GM12878 (cell line): Measurements from ENCODE around the gene CHST2. TPM values are rescaled to one million over a fixed set of nuclear protein-coding genes. Genes with fewer than 3 reads are reported as not detected.

Experiments used
- ATAC-seq: fragments of 200-7000 bp; cut with Tn5 transposase; 3 replicates; pipeline ENCODE4 v1.9.1; 2020; ENCODE audit warnings: mild to moderate bottlenecking, moderate library complexity
- BruUV-seq: library from RNA; stranded (reverse); fragments of 400-500 nt; replicated peaks from 2 replicates; lab custom pipeline; 2021; lab: Mats Ljungman, UMichigan
- CTCF ChIA-PET: fragments of 300-600 bp; sonication (Branson Sonifier 250); formaldehyde crosslinking; extraction: SDS; loops from one replicate; lab custom pipeline; 2021; ENCODE audit warnings: inconsistent platforms; lab: Yijun Ruan, JAX
- POLR2A ChIA-PET: fragments of 350-600 bp; formaldehyde crosslinking; extraction: SDS; loops from one replicate; lab custom pipeline; 2021; ENCODE audit warnings: inconsistent platforms; lab: Charles Lee
- RAD21 ChIA-PET: fragments of 300-600 bp; sonication (Branson Sonifier 250); formaldehyde crosslinking; loops from one replicate; lab custom pipeline; 2023; ENCODE audit warnings: antibody characterized with exemption; ENCODE audit not compliant: unreplicated experiment; lab: Charles Lee
- SMC1A ChIA-PET: fragments of 300-600 bp; sonication (Branson Sonifier 250); formaldehyde crosslinking; loops from one replicate; lab custom pipeline; 2023; ENCODE audit not compliant: unreplicated experiment, uncharacterized antibody; lab: Charles Lee
- DNase-seq: peaks from one replicate; pipeline ENCODE4 v3.0.0-alpha.2; 2011; ENCODE audit warnings: low read depth, low spot score
- FAIRE-seq: peaks from 3 replicates; lab custom pipeline; 2011; peaks lifted over from hg19 to GRCh38; lab: Jason Lieb, UNC
- H2AFZ ChIP-seq: 2 replicates; pipeline ENCODE4 v1.6.0; 2011; ENCODE audit warnings: low read depth, low read length, control low read depth; ENCODE audit not compliant: control insufficient read depth
- H3K27ac ChIP-seq: 2 replicates; pipeline ENCODE4 v1.5.1; 2011; ENCODE audit warnings: control low read depth; ENCODE audit not compliant: control insufficient read depth, insufficient read depth
- H3K27me3 ChIP-seq, 2 experiments: replicated peaks in 1 of 2; 2 replicates each; pipeline versions ENCODE4 v1.6.0 to v1.6.1; 2011; ENCODE audit warnings: low read length in 1 of 2; ENCODE audit not compliant: control insufficient read depth in 2 of 2, insufficient read depth in 2 of 2
- H3K36me3 ChIP-seq, 2 experiments: 2 replicates each; pipeline ENCODE4 v1.5.1; 2011; ENCODE audit warnings: low read length in 1 of 2; ENCODE audit not compliant: control insufficient read depth in 2 of 2, insufficient read depth in 2 of 2
- H3K4me1 ChIP-seq: 2 replicates; pipeline ENCODE4 v1.6.1; 2011; ENCODE audit warnings: mild to moderate bottlenecking, low read length, moderate library complexity, mixed read lengths; ENCODE audit not compliant: control insufficient read depth, insufficient read depth
- H3K4me2 ChIP-seq: 2 replicates; pipeline ENCODE4 v1.6.0; 2011; ENCODE audit warnings: control low read depth; ENCODE audit not compliant: control insufficient read depth, insufficient read depth
- H3K4me3 ChIP-seq: fragments of 200-600 bp; sonication (generic); 2 replicates; pipeline ENCODE4 v1.5.1; 2016
- H3K79me2 ChIP-seq: 2 replicates; pipeline ENCODE4 v1.6.0; 2011; ENCODE audit warnings: low read length; ENCODE audit not compliant: control insufficient read depth, insufficient read depth
- H3K9ac ChIP-seq: 2 replicates; pipeline ENCODE4 v1.8.0; 2011; ENCODE audit warnings: low read length, control low read depth, mixed read lengths; ENCODE audit not compliant: control insufficient read depth, insufficient read depth
- H3K9me3 ChIP-seq: replicated peaks from 3 replicates; pipeline ENCODE4 v1.5.1; 2011; ENCODE audit warnings: mild to moderate bottlenecking, low read length; ENCODE audit not compliant: control insufficient read depth, insufficient read depth
- H4K20me1 ChIP-seq: 2 replicates; pipeline ENCODE4 v1.6.0; 2011; ENCODE audit not compliant: control insufficient read depth, insufficient read depth
- CBX3 ChIP-seq: fragments of 200-600 bp; sonication (generic); IDR thresholded peaks from 2 replicates; pipeline ENCODE4 v1.6.1; 2016; ENCODE audit warnings: low read depth, borderline replicate concordance
- CREB1 ChIP-seq: IDR thresholded peaks from 2 replicates; pipeline ENCODE4 v1.6.1; 2012; ENCODE audit warnings: low read depth, mild to moderate bottlenecking, inconsistent platforms
- EGR1 ChIP-seq, 2 experiments: IDR thresholded peaks; 1 replicate in 1 of 2; 2 replicates in 1 of 2; pipeline ENCODE4 v1.6.1; 2011 to 2012; ENCODE audit warnings: low read depth in 2 of 2, low read length in 2 of 2, borderline replicate concordance in 1 of 2, mild to moderate bottlenecking in 1 of 2, moderate library complexity in 1 of 2
- IKZF1 ChIP-seq: fragments of 450-650 bp; conservative IDR thresholded peaks from 2 replicates; pipeline ENCODE4 v1.6.1; 2017; ENCODE audit warnings: antibody characterized with exemption, mild to moderate bottlenecking
- NFXL1 ChIP-seq: fragments of 450-650 bp; IDR thresholded peaks from 2 replicates; pipeline ENCODE4 v1.6.1; 2017; ENCODE audit warnings: antibody characterized with exemption, mild to moderate bottlenecking, borderline replicate concordance
- NFYB ChIP-seq: IDR thresholded peaks from 2 replicates; pipeline ENCODE4 v1.6.1; 2011; ENCODE audit warnings: low read depth, mild to moderate bottlenecking, low read length, improper control_type of control experiment, moderate library complexity; ENCODE audit not compliant: insufficient read depth
- SIX5 ChIP-seq: IDR thresholded peaks from 2 replicates; pipeline ENCODE4 v1.6.1; 2011; ENCODE audit warnings: mild to moderate bottlenecking, low read depth, low read length, moderate library complexity; ENCODE audit not compliant: severe bottlenecking
- SUPT20H ChIP-seq: IDR thresholded peaks from 2 replicates; pipeline ENCODE4 v1.6.1; 2011; ENCODE audit warnings: low read depth, mild to moderate bottlenecking, low read length, moderate library complexity, borderline replicate concordance; ENCODE audit not compliant: control insufficient read depth
- USF2 ChIP-seq: IDR thresholded peaks from 2 replicates; pipeline ENCODE4 v1.6.1; 2011; ENCODE audit warnings: low read depth, low read length, improper control_type of control experiment, borderline replicate concordance
- WRNIP1 ChIP-seq: IDR thresholded peaks from 2 replicates; pipeline ENCODE4 v1.6.1; 2011; ENCODE audit warnings: low read depth, low read length, improper control_type of control experiment, borderline replicate concordance
- ZBTB33 ChIP-seq: fragments of 450-650 bp; IDR thresholded peaks from 2 replicates; pipeline ENCODE4 v1.6.1; 2017; ENCODE audit warnings: mild to moderate bottlenecking
- ZBTB4 ChIP-seq: fragments of 450-650 bp; formaldehyde crosslinking; IDR thresholded peaks from 2 replicates; pipeline ENCODE4 v1.4.0; 2022; ENCODE audit warnings: mild to moderate bottlenecking, moderate library complexity
- WGBS: methylation state at CpG from one replicate; pipeline ENCODE4 v1.1.6; 2016; ENCODE audit warnings: low lambda C conversion rate; ENCODE audit not compliant: insufficient replicate concordance, insufficient coverage; ENCODE audit errors: missing lambda C conversion rate; 5-methylcytosine and 5-hydroxymethylcytosine counted together
- in situ Hi-C: fragments of 300-500 bp; cut with MboI; formaldehyde crosslinking; loops from 9 replicates; pipeline ENCODE4 v1.14.3; 2018; ENCODE audit warnings: mixed read lengths
- intact Hi-C: fragments of 100-400 bp; cut with micrococcal nuclease; formaldehyde crosslinking; loops from one replicate; pipeline ENCODE4 v1.14.2; 2022; ENCODE audit not compliant: unreplicated experiment
- polyA plus RNA-seq, 11 experiments: library from polyadenylated mRNA; depleted of rRNA in 4 of 11; unstranded in 6 of 11; stranded (reverse) in 5 of 11; fragments of >200 nt; fragmentation: Nextera tagmentation in 4 of 11; fragmentation: Illumina TruSeq in 1 of 11; extraction: Ambion mirVana in 4 of 11; extraction: Trizol in 1 of 11; gene quantifications; 1 replicate in 1 of 11; 2 replicates in 10 of 11; pipeline versions ENCODE4 v1.2.1 to v1.2.3, GENCODE V29; 2011 to 2016; ENCODE audit warnings: inconsistent platforms in 2 of 11, missing spikeins in 2 of 11, low read depth in 1 of 11
- total RNA-seq, 4 experiments: library from RNA; depleted of rRNA in 3 of 4; stranded (reverse); fragments of >200 nt in 3 of 4; fragmentation: Illumina TruSeq in 1 of 4; extraction: Trizol in 1 of 4; gene quantifications; 2 replicates each; pipeline versions ENCODE4 v1.2.1 to v1.2.3, GENCODE V29; 2013 to 2021

CHST2 gene
- total and polyA plus RNA-seq, 10 of the 15 experiments (the other 5 are each of a cell fraction or from before 2014, with no cell fraction given): 1.6 to 37.2 (median 8.8) TPM

GRCh38 chr3:143172795-143173145, 53.2 kb downstream of the CHST2 start:
- no peaks in the 10 kb centered on the region for H3K27me3 ChIP-seq
- H3K4me3 ChIP-seq: no peak overlapping the region
- no peaks in the 10 kb centered on the region for H3K79me2 ChIP-seq
- in situ Hi-C loops (no loop called here), intact Hi-C loops (loop anchor here (5.0 kb wide), 1 partner anchor 50 kb away; no protein-coding TSS in a partner anchor)
- BruUV-seq: no TSS peak
- H3K27ac ChIP-seq: no peak overlapping the region
- ChIA-PET POLR2A (no interaction called here), SMC1A (interaction anchor here (1.1 to 5.9 kb wide), 5 partner anchors 8 to 49 kb away, joined by 3 to 28 read pairs (median 8); no protein-coding TSS in a partner anchor), RAD21 (no interaction called here), CTCF (interaction anchor here (1.7 kb wide), 1 partner anchor 12 kb away, joined by 8 read pairs; no protein-coding TSS in a partner anchor)
- no peaks in the 10 kb centered on the region for H4K20me1 ChIP-seq
- peaks cover 10% of the 10 kb centered on the region; the same call in 2 of the 3 replicates for H3K9me3 ChIP-seq
- peaks cover 34% of the 10 kb centered on the region for H3K4me1 ChIP-seq
- WGBS: 40% methylated on average over 2 of the region's 2 CpGs
- no peak for DNase-seq
- peak overlapping the region; percentile 20; the same call in 1 of the 2 replicates for H2AFZ ChIP-seq
- TF ChIP-seq CBX3 (no peak), EGR1 (IDR thresholded peaks at IDR 0.05; ENCODE audit: borderline replicate concordance in 1 of 2, low read depth in 2 of 2, low read length in 2 of 2) (no peak), ZBTB4 (CRISPR knock-in tag) (no peak), IKZF1 (no peak), SUPT20H (no peak), ZBTB33 (no peak), WRNIP1 (no peak), NFYB (no peak), CREB1 (no peak), USF2 (no peak), SIX5 (no peak), NFXL1 (no peak)
- no peak for ATAC-seq
- H3K9ac ChIP-seq: no peak overlapping the region
- no peak for FAIRE-seq
- no peaks in the 10 kb centered on the region for H3K36me3 ChIP-seq
- no peak overlapping the region for H3K4me2 ChIP-seq
